K562 (cell line): ENCODE data around the gene CLEC10A. TPM values are rescaled to one million over a fixed set of nuclear protein-coding genes. Genes with fewer than 3 reads are reported as not detected.

Experiments
- CEBPG ChIP-seq, 3 experiments: fragments of 200-800 bp in 1 of 3; sonication (Bioruptor generic) in 1 of 3; sonication (generic) in 1 of 3; formaldehyde crosslinking in 1 of 3; IDR thresholded peaks in 2 of 3; conservative IDR thresholded peaks in 1 of 3; 2 replicates each; pipeline versions ENCODE4 v1.6.1 to v1.8.0; 2016 to 2022; ENCODE audit warnings: missing compliant biosample characterization in 2 of 3, missing genetic modification characterization in 2 of 3, mild to moderate bottlenecking in 1 of 3, missing genetic modification reagents in 1 of 3
- ELF2 ChIP-seq: fragments of 250-450 bp; sonication (Bioruptor Pico); IDR thresholded peaks from 2 replicates; pipeline ENCODE4 v1.5.0; 2021; ENCODE audit warnings: mild to moderate bottlenecking
- ELK3 ChIP-seq: fragments of 450-650 bp; formaldehyde crosslinking; IDR thresholded peaks from 2 replicates; pipeline ENCODE4 v1.4.0; 2020; ENCODE audit warnings: mild to moderate bottlenecking
- GABPB1 ChIP-seq: sonication (generic); formaldehyde crosslinking; IDR thresholded peaks from 2 replicates; pipeline ENCODE4 v1.8.0; 2022; ENCODE audit warnings: mild to moderate bottlenecking, missing genetic modification reagents
- MGA ChIP-seq: fragments of 450-650 bp; IDR thresholded peaks from 2 replicates; pipeline ENCODE4 v1.6.1; 2016; ENCODE audit warnings: mild to moderate bottlenecking, moderate library complexity
- NFE2 ChIP-seq: IDR thresholded peaks from 2 replicates; pipeline ENCODE4 v1.6.1; 2014; ENCODE audit warnings: antibody characterized with exemption, low read depth
- POLR2G ChIP-seq: fragments of 200-400 bp; formaldehyde crosslinking; IDR thresholded peaks from 2 replicates; pipeline ENCODE4 v1.6.1; 2017; ENCODE audit warnings: low read depth, mild to moderate bottlenecking, antibody characterized with exemption, low read length, moderate library complexity
- ZMIZ1 ChIP-seq, 2 experiments: fragments of 150-350 bp in 1 of 2; IDR thresholded peaks; 2 replicates each; pipeline ENCODE4 v1.6.1; 2012 to 2016; ENCODE audit warnings: low read depth in 2 of 2, low read length in 2 of 2, mild to moderate bottlenecking in 1 of 2, moderate library complexity in 1 of 2
- ZNF57 ChIP-seq: fragments of 450-650 bp; formaldehyde crosslinking; IDR thresholded peaks from 2 replicates; pipeline ENCODE4 v1.4.0; 2020; ENCODE audit warnings: mild to moderate bottlenecking, moderate library complexity
- polyA plus RNA-seq, 8 experiments: library from polyadenylated mRNA; depleted of rRNA in 4 of 8; stranded (reverse) in 5 of 8; unstranded in 3 of 8; fragments of >200 nt; fragmentation: Nextera tagmentation in 2 of 8; fragmentation: Illumina TruSeq in 1 of 8; extraction: Ambion mirVana in 2 of 8; extraction: Trizol in 1 of 8; gene quantifications; 2 replicates each; pipeline versions ENCODE4 v1.2.1 to v1.2.3, GENCODE V29; 2011 to 2014; ENCODE audit warnings: inconsistent platforms in 1 of 8, missing spikeins in 1 of 8
- total RNA-seq, 7 experiments: library from RNA; depleted of rRNA in 6 of 7; stranded (reverse); fragments of >200 nt in 6 of 7; fragmentation: Illumina TruSeq in 2 of 7; extraction: Trizol in 2 of 7; gene quantifications; 2 replicates each; pipeline versions ENCODE4 v1.2.1 to v1.2.3, GENCODE V29; 2011 to 2021; ENCODE audit warnings: low replicate concordance in 1 of 7
- TF ChIP-seq, protein P1 (sequence below): fragments of 250-450 bp; sonication (Bioruptor Pico); IDR thresholded peaks from 2 replicates; pipeline ENCODE4 v1.8.0; 2021; ENCODE audit warnings: mild to moderate bottlenecking, moderate library complexity

CLEC10A gene
- total and polyA plus RNA-seq, 9 of the 15 experiments (the other 6 are each of a cell fraction or from before 2014, with no cell fraction given), result 0.04 to 0.11 (median 0.05) TPM; not detected in 6

DNA sequence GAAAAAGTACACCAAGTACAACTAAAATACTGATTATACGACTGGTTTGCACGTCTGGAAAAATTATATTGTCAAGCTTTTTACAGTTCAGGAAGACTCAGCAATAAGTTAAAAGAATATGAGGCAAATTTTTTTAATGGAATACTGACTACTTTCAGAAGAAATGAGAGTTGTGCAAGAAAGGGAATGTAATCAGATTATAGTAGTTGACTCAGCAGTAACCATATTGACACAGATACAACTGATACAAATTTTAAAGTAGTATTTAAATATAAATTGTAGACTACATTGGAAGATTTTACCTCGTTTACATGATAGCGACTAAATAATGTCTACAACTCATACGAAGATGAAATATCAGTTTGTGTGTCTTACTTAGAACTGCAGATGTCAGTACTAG, 17.9 kb upstream of the CLEC10A start (continued):
- TF ChIP-seq, protein P1, sequence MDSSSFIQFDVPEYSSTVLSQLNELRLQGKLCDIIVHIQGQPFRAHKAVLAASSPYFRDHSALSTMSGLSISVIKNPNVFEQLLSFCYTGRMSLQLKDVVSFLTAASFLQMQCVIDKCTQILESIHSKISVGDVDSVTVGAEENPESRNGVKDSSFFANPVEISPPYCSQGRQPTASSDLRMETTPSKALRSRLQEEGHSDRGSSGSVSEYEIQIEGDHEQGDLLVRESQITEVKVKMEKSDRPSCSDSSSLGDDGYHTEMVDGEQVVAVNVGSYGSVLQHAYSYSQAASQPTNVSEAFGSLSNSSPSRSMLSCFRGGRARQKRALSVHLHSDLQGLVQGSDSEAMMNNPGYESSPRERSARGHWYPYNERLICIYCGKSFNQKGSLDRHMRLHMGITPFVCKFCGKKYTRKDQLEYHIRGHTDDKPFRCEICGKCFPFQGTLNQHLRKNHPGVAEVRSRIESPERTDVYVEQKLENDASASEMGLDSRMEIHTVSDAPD, result no peak
- TF ChIP-seq MGA, result no peak
- no peak for TF ChIP-seq ELK3
- TF ChIP-seq ZMIZ1 (IDR thresholded peaks at IDR 0.05; ENCODE audit: low read depth in 2 of 2, low read length in 2 of 2), result no peak
- peak; percentile 43; the same call in 1 of the 2 replicates for TF ChIP-seq NFE2
- no peak for TF ChIP-seq ELF2 (CRISPR knock-in tag)
- TF ChIP-seq POLR2G, result no peak
- TF ChIP-seq GABPB1 (CRISPR knock-in tag), result no peak
- no peak for TF ChIP-seq CEBPG (CRISPR knock-in tag; IDR thresholded peaks at IDR 0.05)
- TF ChIP-seq CEBPG (tag; conservative IDR thresholded peaks at IDR 0.05 in 1 of 2, IDR thresholded peaks at IDR 0.05 in 1 of 2), result peak; percentile 63 to 77
- TF ChIP-seq ZNF57 (CRISPR knock-in tag), result no peak
